IMR-90 (cell line): Measurements from ENCODE around the gene ARHGEF37. TPM values are rescaled to one million over a fixed set of nuclear protein-coding genes. Genes with fewer than 3 reads are reported as not detected.
A peak's percentile ranks its signal among the peaks of the same experiment; 100 is the strongest.

ENCODE experiments used
- ATAC-seq: fragments of 200-7000 bp; cut with Tn5 transposase; 2 replicates; pipeline ENCODE4 v1.9.1; 2020; ENCODE audit warnings: low read depth, mild to moderate bottlenecking, moderate library complexity
- BruUV-seq: library from RNA; stranded (reverse); fragments of 400-500 nt; replicated peaks from 2 replicates; lab custom pipeline; 2021; lab: Mats Ljungman, UMichigan
- CTCF ChIA-PET: fragments of 300-600 bp; formaldehyde crosslinking; extraction: SDS; loops from one replicate; lab custom pipeline; 2021; ENCODE audit warnings: antibody characterized with exemption; lab: Yijun Ruan, JAX
- POLR2A ChIA-PET: fragments of 300-600 bp; sonication (Branson Sonifier 250); formaldehyde crosslinking; loops from one replicate; lab custom pipeline; 2022; ENCODE audit warnings: antibody characterized with exemption; ENCODE audit not compliant: unreplicated experiment; lab: Charles Lee
- DNase-seq: peaks from one replicate; pipeline ENCODE4 v3.0.0; 2013
- H2AFZ ChIP-seq: replicated peaks from 2 replicates; pipeline ENCODE3; 2013; ENCODE audit warnings: low read length, mild to moderate bottlenecking; ENCODE audit not compliant: poor library complexity
- H2AK5ac ChIP-seq: 2 replicates; pipeline ENCODE4 v1.6.1; 2013; ENCODE audit warnings: low read depth, low read length, inconsistent platforms
- H2AK9ac ChIP-seq: replicated peaks from 2 replicates; pipeline ENCODE3; 2013; ENCODE audit warnings: mild to moderate bottlenecking, low read depth, low read length, moderate library complexity; ENCODE audit not compliant: poor library complexity
- H2BK120ac ChIP-seq: 2 replicates; pipeline ENCODE4 v1.6.1; 2013; ENCODE audit warnings: low read depth, low read length, inconsistent platforms
- H2BK15ac ChIP-seq: 3 replicates; pipeline ENCODE4 v1.6.1; 2013; ENCODE audit warnings: low read depth, low read length, inconsistent platforms
- H2BK20ac ChIP-seq: 2 replicates; pipeline ENCODE4 v1.6.1; 2013; ENCODE audit warnings: low read depth, mild to moderate bottlenecking, inconsistent platforms, low read length, moderate library complexity
- H2BK5ac ChIP-seq: 2 replicates; pipeline ENCODE4 v1.6.1; 2013; ENCODE audit warnings: mild to moderate bottlenecking, low read depth, low read length, inconsistent platforms; ENCODE audit not compliant: poor library complexity, severe bottlenecking
- H3K14ac ChIP-seq: replicated peaks from 2 replicates; pipeline ENCODE4 v1.6.1; 2013; ENCODE audit warnings: low read depth, low read length, inconsistent platforms
- H3K18ac ChIP-seq: 2 replicates; pipeline ENCODE4 v1.6.1; 2013; ENCODE audit warnings: low read depth, low read length, control low read depth
- H3K23ac ChIP-seq: 2 replicates; pipeline ENCODE4 v1.6.1; 2013; ENCODE audit warnings: low read depth, low read length, inconsistent platforms
- H3K27ac ChIP-seq: 2 replicates; pipeline ENCODE4 v1.5.1; 2013; ENCODE audit warnings: mild to moderate bottlenecking, control low read depth, low read length; ENCODE audit not compliant: insufficient read depth
- H3K27me3 ChIP-seq: 2 replicates; pipeline ENCODE4 v1.6.1; 2013; ENCODE audit warnings: low read length; ENCODE audit not compliant: control insufficient read depth, insufficient read depth
- H3K36me3 ChIP-seq: 2 replicates; pipeline ENCODE4 v1.6.1; 2013; ENCODE audit warnings: low read length, mixed read lengths; ENCODE audit not compliant: control insufficient read depth, insufficient read depth
- H3K4ac ChIP-seq: 2 replicates; pipeline ENCODE4 v1.6.1; 2013; ENCODE audit warnings: low read depth, low read length, inconsistent platforms
- H3K4me1 ChIP-seq: 2 replicates; pipeline ENCODE4 v1.6.1; 2013; ENCODE audit warnings: low read length, mixed read lengths; ENCODE audit not compliant: control insufficient read depth, insufficient read depth
- H3K4me2 ChIP-seq: 2 replicates; pipeline ENCODE4 v1.6.1; 2013; ENCODE audit warnings: low read depth, mild to moderate bottlenecking, control low read depth, low read length, moderate library complexity
- H3K4me3 ChIP-seq: 2 replicates; pipeline ENCODE4 v1.5.1; 2013; ENCODE audit warnings: low read depth, mild to moderate bottlenecking, control low read depth, low read length, moderate library complexity; ENCODE audit not compliant: insufficient read depth
- H3K56ac ChIP-seq: 2 replicates; pipeline ENCODE4 v1.6.1; 2013; ENCODE audit warnings: low read length, inconsistent platforms; ENCODE audit not compliant: insufficient read depth; ENCODE audit errors: extremely low read depth
- H3K79me1 ChIP-seq, 2 experiments: 2 replicates each; pipeline ENCODE4 v1.6.1; 2013; ENCODE audit warnings: low read length in 2 of 2, inconsistent platforms in 1 of 2, low read depth in 1 of 2
- H3K9ac ChIP-seq: 2 replicates; pipeline ENCODE4 v1.6.1; 2013; ENCODE audit warnings: low read depth, low read length, control low read depth
- H3K9me1 ChIP-seq: 2 replicates; pipeline ENCODE4 v1.6.1; 2013; ENCODE audit warnings: low read length, inconsistent platforms; ENCODE audit not compliant: insufficient read depth
- H3K9me3 ChIP-seq: 2 replicates; pipeline ENCODE4 v1.6.1; 2013; ENCODE audit warnings: low read length; ENCODE audit not compliant: control insufficient read depth, insufficient read depth
- H4K20me1 ChIP-seq: 2 replicates; pipeline ENCODE4 v1.6.1; 2013; ENCODE audit warnings: low read length, inconsistent platforms; ENCODE audit not compliant: insufficient read depth
- H4K5ac ChIP-seq: 2 replicates; pipeline ENCODE4 v1.6.1; 2013; ENCODE audit warnings: mild to moderate bottlenecking, low read depth, low read length, control low read depth
- H4K8ac ChIP-seq, 2 experiments: 2 replicates each; pipeline ENCODE4 v1.6.1; 2013; ENCODE audit warnings: low read depth in 2 of 2, low read length in 2 of 2, control low read depth in 1 of 2, inconsistent platforms in 1 of 2
- H4K91ac ChIP-seq: 2 replicates; pipeline ENCODE4 v1.6.1; 2013; ENCODE audit warnings: low read depth, low read length, inconsistent platforms; ENCODE audit not compliant: insufficient read depth
- CHD1 ChIP-seq: IDR thresholded peaks from 2 replicates; pipeline ENCODE4 v1.6.1; 2012; ENCODE audit warnings: low read depth, low read length, improper control_type of control experiment
- MXI1 ChIP-seq: IDR thresholded peaks from 2 replicates; pipeline ENCODE4 v1.6.1; 2012; ENCODE audit warnings: low read depth, mild to moderate bottlenecking, low read length, moderate library complexity, borderline replicate concordance
- RCOR1 ChIP-seq: IDR thresholded peaks from 2 replicates; pipeline ENCODE4 v1.6.1; 2012; ENCODE audit warnings: mild to moderate bottlenecking, low read length, improper control_type of control experiment; ENCODE audit not compliant: insufficient replicate concordance
- WGBS, 2 experiments: methylation state at CpG; one replicate each; pipeline versions ENCODE4 v1.1.5 to v1.1.7; 2013; ENCODE audit warnings: missing lambda C conversion rate in 2 of 2; ENCODE audit not compliant: insufficient read length in 1 of 2; ENCODE audit errors: extremely low coverage in 2 of 2; 5-methylcytosine and 5-hydroxymethylcytosine counted together
- dilution Hi-C: fragments of 300-500 bp; cut with HindIII; formaldehyde crosslinking; loops from one replicate; pipeline ENCODE4 v1.14.3; 2018; ENCODE audit warnings: low sequenced_read_pairs; ENCODE audit not compliant: unreplicated experiment
- in situ Hi-C: fragments of 300-500 bp; cut with MboI; formaldehyde crosslinking; loops from 3 replicates; pipeline ENCODE4 v1.14.3; 2019; ENCODE audit warnings: low sequenced_read_pairs, inconsistent platforms, mixed read lengths
- intact Hi-C: fragments of 100-400 bp; cut with micrococcal nuclease; formaldehyde crosslinking; loops from 2 replicates; pipeline ENCODE4 v1.10.0; 2022
- polyA plus RNA-seq, 3 experiments: library from polyadenylated mRNA; depleted of rRNA; stranded (reverse); fragments of >200 nt; gene quantifications; 2 replicates each; pipeline ENCODE4 v1.2.3, GENCODE V29; 2012; ENCODE audit warnings: low replicate concordance in 1 of 3
- total RNA-seq: library from RNA; depleted of rRNA; stranded (reverse); fragments of >200 nt; gene quantifications from 2 replicates; pipeline ENCODE4 v1.2.3, GENCODE V29; 2012

Gene ARHGEF37
- total and polyA plus RNA-seq, 2 of the 4 experiments (the other 2 are of a cell fraction) = 0.39 to 0.54 TPM

DNA sequence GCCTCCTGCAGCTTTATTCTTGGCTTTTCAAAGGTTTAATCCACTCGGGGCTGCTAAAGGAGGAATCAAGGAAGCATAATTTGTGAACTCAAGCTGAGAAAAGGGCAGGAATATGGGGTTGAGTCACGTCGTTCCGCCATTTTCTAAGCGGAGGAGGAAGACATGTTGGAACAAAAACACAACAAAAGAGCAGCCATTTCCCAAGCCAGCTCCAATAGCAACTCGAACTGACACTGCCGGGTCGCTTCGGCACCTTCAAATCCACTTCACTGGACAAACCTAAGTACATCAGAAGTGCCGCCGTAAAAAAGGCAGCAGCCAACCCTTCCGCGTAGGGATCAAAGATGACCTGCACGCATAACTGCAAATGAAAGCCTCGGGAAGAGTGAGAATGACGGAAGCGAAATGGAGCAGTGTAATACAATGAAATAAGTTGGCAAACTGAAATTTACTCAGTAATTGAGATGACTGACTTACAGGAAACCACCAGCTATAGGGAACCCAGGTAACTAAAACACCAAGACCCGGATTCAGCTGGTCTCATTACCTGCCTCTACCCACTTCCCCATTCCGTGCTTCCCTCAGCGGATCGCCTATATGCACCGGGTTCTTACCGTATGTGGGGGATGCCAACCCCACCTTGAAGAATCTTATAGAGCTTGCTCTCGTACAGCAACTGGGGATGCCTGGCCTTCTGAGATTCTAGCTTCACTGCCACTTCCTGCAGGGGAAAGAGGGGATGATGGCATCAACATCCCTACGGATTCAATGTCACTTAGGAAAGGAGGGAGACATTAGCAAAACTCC is 31.6 kb upstream of the ARHGEF37 start:
- H3K14ac ChIP-seq = peak overlapping the region; percentile 99
- H4K91ac ChIP-seq = peak overlapping the region; percentile 65
- peak overlapping the region; percentile 99 for H3K4ac ChIP-seq
- no TSS peak for BruUV-seq
- peak overlapping the region; percentile 100 for H3K27ac ChIP-seq
- ChIA-PET CTCF (interaction anchor here (0.7 to 1.9 kb wide), 4 partner anchors 13 to 98 kb away, joined by 3 to 5 read pairs (median 4); no protein-coding TSS in a partner anchor), POLR2A (interaction anchor here (0.6 to 1.6 kb wide), 6 partner anchors 12 to 107 kb away, joined by 4 to 10 read pairs (median 4); no protein-coding TSS in a partner anchor)
- H3K4me1 ChIP-seq = peaks cover 3% of the 10 kb centered on the region
- dilution Hi-C loops = no loop called here
- H2AFZ ChIP-seq = no peak overlapping the region
- H3K4me3 ChIP-seq = peak overlapping the region; percentile 81
- peaks cover 49% of the 10 kb centered on the region for H4K20me1 ChIP-seq
- in situ Hi-C loops = loop anchor here (25.0 kb wide), 1 partner anchor 387 kb away; no protein-coding TSS in a partner anchor
- H2BK120ac ChIP-seq = peak overlapping the region; percentile 73
- H2BK20ac ChIP-seq = no peak overlapping the region
- H4K5ac ChIP-seq = peak overlapping the region; percentile 89
- peak overlapping the region; percentile 100 for H3K9ac ChIP-seq
- WGBS, 2 experiments = no CpG with 5 or more reads among the region's 25 CpGs
- DNase-seq (peak; percentile 66), ATAC-seq (no peak)
- no peaks in the 10 kb centered on the region for H3K9me3 ChIP-seq
- peak overlapping the region; percentile 80 for H2AK9ac ChIP-seq
- no peaks in the 10 kb centered on the region for H3K27me3 ChIP-seq
- H3K36me3 ChIP-seq = peaks cover 36% of the 10 kb centered on the region
- H3K4me2 ChIP-seq = peak overlapping the region; percentile 87
- peak overlapping the region; percentile 78 for H2AK5ac ChIP-seq
- H3K18ac ChIP-seq = peak overlapping the region; percentile 94
- H3K23ac ChIP-seq = peak overlapping the region; percentile 100
- H2BK5ac ChIP-seq = peak overlapping the region; percentile 89
- peak overlapping the region; percentile 20; the same call in 2 of the 3 replicates for H2BK15ac ChIP-seq
- H4K8ac ChIP-seq = peak overlapping the region; percentile 74 to 89; a peak in 3 of 4 replicates
- 0 out of 4 replicates have a peak, but pooled peaks cover 0 to 10% of the 10 kb centered on the region in 2 experiments for H3K79me1 ChIP-seq
- peaks cover 4% of the 10 kb centered on the region for H3K9me1 ChIP-seq
- peak overlapping the region; percentile 99 for H3K56ac ChIP-seq
- intact Hi-C loops = loop anchor here (2.0 to 5.0 kb wide), 2 partner anchors 32 to 53 kb away; no protein-coding TSS in a partner anchor
- TF ChIP-seq CHD1 = peak; percentile 54; the same call in 1 of the 2 replicates
- TF ChIP-seq MXI1 = 0 out of 2 replicates have a peak, but pooled peaks have one; percentile 23
- no peak for TF ChIP-seq RCOR1
